RPMI8226 (cell line): Measurements from ENCODE around the gene DCDC1.

Experiments used
- DNase-seq: peaks from one replicate; pipeline ENCODE4 v3.0.0-alpha.2; 2015

The DCDC1 gene

DNA sequence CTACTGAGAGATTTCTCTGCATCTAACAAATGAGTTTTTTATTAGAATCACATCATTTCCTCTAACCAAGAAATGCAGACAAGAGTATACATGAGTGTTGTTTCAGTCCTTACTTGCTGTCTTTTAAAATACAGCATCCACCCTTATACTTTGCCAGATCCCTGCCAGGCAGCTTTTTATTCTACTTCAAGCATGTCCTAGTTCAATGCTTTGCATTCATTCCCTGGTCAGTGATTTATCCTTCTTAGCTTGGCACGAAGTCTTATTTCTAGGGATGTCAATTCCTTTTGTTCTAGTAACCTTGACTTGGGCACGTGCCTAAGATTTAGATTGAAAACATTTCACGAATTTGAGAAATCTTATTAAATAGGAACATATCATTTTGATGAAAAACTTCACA lies 476.2 kb downstream of the DCDC1 start:
- no peak for DNase-seq

DNA sequence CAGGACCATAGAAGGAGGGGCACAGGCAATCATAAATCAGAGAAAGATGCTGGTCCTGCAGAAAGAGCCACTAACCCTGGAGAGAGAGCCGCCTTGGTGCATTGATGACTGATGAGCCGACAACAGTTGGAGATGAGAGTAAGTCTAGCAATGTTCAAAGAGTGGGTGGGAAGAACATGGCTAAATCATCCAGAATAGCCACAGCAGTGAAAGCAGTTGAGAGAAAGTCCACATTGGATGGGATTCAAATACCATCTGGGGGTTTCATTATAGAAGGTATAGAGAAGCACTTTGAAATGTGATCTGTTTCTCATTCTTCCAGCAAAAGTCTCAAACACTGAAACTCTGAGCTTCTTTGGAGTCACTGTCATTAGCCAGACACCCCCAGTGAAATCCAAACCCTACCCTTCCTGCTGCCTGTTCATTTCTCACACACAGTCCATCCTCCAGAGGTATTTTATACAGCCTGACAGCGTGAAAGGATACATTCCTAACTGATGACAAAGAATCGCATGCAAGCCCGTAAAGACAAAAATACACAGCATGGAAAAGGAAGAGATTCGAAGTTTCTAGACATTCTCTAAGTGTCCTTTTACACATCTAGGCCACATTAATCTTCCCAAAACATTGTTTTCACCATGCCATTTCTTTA lies 480.3 kb downstream of the DCDC1 start:
- no peak for DNase-seq

DNA sequence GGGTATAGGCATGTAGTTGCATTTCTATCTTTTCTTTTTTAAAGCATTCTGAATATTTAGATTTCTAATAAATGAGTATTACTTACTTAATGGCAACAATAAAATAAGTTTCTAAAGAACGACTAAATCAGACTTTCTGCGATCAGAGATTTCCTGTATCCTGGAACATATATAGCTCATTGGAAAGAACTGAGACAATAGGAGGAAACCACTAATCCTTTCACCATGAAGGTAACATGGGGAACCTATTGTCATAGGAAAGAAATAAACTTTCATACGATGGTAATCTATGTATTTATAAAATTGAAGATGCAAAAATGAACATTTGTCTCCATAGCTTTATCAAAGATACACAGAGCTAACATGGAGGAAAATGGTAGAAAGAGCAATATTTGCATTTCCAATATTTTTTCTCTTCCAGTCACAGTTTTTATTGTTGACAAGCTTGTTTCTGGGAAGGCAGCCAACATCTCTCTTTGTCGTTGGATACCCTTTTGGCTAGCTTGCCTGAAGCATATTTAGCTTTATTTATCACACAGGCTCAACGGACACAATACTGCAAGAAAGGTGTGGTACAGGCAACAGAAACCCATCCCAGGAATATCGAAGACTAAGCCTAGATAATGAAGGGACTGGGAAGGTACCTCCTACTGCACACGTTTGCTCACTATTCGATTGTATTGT lies 490.1 kb downstream of the DCDC1 start:
- DNase-seq, result no peak

DNA sequence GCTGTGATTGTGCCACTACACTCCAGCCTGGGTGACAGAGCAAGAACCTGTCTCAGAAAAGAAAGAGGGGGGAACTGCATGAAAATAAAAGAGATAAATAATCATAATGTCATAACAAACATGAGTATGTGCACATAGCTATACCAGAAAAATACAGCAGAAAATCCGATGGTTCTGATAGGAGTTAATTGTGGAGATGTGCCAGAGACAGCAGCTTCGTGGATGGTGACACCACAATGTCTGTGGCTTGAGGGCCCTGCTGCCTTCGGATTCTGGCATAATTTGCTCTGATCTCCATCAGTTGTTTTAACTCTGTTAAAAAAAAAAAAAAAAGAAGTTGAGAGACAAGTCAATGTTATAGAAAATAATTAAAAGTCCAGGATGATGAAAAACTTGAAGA lies 491.1 kb downstream of the DCDC1 start:
- no peak for DNase-seq

DNA sequence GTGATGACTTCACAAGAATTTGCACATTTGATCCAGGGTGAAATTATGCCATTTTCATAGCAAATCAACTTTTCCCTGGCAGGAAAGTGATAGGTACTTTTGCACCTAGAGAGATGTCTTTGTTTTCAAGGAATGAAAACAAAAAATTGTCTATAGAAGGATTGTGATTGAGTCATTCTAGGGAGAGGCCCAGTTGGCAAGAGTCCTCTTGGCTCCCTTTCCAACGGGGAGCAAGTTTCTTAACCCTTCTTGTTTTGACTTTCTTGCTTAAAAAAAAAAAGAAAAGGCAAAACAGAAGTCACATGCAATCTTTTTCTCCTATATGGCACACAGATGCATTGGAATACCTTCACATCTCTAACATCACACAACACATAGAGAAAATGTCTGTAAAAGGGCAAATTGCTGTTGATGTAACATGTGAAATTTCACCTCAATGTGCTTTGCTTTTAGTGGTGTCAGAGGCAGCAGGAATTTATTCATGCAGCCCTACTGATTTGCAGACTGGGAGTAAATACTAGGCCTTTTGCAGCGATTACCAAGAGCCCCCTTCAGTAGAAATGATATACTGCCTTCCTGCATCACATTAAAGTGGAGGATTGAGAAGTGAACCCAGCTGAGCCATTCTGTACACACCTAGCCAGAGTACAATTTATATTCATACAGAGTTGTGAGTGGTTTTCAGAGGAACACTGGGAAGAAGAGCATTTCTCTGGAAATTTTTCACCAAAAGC lies 492.7 kb downstream of the DCDC1 start:
- DNase-seq, result no peak

DNA sequence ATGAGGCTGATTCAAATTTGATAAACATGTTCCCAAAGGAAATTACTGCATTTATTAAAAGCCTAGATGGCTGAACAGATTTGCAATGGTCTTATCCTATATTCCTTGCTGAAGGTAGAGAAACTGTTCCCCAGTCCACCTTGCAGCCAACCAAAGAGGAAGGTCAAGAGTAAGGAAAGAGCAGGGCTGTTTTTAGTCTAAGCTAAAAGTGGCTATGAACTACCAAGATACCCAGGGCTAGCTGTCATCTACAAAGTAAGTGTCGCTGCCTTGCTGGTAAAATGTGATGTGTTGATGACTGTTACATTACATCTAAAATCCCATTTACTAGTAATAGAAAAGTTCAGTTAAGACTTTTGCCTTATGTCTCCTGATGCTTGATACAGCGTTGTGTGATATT lies 493.3 kb downstream of the DCDC1 start:
- DNase-seq, result no peak

DNA sequence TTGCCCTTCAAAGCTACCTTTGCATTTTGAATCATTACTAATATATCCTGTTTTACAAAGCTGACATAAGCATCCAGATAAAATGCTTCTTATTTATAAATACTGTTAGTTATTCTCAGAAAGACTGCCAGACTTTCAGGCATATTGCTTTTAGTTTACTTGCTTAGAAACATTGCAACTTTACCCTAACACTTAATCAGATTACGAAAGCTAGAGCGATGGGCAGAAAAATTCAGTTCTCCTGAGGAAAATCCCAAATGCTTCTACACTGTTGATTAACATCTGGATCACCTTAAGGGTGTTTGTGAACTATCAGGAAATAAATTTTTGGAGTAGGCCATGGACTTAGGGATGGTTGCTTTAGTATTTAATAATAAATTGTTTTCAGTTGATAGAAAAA lies 493.7 kb downstream of the DCDC1 start:
- DNase-seq, result no peak

DNA sequence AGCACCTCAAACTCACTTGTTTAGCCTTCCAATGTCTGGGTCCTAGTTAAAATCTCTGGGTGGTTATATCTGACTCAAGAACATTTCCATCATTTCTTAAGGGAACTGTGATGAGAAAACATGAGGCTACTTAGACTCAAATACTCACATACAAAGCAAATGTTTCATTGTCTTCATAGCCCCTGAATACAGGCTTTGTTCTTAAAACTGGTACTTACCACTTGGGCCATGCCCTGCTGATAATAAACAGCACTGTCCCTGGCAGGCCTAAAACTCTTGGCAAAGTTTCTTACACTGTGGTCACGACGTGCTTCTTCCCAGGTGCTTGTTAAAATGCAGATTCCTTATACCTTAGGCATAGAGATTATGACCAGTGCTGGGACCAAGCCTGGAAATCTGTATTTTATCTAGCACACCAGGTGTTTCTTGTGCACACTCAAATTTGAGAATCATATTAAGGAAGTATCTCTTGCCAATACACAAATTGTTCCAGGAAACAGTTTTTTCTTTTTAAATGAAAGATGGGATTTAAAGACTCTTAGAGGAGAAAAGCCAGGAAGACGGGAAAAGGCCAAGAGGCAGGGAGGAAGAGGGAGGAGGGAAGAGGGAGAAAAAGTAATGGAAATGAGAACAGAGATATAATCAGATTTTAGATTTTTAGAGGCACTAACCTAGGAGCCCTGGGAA lies 495.5 kb downstream of the DCDC1 start:
- DNase-seq, result no peak

DNA sequence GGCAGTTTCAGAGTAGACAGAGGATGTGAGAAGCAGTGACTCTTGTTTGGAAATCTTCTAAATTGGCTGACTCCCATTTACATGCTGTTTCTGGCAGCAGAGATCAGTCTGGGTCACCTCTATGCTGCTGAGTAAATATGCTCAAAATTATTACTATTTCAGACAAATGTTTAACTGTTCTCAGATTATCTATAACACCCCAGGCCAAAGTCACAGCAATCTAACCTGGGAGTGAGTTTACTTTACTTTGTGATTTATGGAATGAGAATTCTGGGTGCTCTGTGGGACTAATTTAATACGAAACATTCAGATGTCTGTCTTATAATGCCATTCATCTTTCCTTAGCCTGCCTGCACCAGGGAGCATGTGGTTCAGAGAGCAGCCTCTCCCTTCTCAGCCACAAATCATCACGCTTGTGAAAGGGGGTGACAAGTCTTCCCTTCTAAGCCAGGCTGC lies 500.9 kb downstream of the DCDC1 start:
- no peak for DNase-seq

DNA sequence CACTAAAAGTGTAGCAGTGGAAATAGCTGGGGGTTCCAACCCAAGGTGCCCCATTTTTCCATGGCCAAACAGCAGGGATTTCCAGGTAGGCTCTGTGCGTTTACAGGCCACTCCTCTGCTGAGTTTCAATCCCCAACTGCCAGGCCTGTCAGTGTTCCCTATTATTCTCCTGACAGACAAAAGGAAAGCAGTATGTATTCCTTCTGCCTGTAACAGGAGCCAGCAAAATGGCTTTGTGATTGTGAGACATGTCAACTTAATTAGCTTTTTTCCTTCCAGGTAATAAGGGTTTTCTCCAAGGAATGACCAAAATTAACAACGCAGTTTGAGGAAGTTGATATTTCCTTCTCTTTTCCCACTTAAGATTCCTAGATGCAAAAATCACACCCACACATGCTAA lies 506.3 kb downstream of the DCDC1 start:
- DNase-seq, result no peak

DNA sequence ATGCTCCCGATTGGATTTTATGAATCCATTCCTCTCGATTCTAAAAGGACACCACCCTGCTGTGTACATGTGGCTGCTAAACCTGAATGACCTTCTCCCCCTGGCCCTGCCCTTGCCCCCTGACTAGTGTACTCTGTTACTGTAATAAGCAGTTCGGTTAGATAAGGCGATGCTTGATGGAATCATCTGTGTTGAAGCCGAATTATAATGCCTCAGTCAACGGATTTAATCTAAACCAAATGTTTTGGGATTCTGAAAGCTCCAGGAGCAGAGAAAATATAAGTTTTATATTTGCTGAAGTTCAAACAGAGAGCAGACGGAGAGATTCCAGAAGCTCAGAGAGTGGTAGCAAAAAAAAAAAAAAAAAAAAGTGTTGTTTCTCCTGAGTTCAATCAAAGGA lies 508.0 kb downstream of the DCDC1 start:
- no peak for DNase-seq

DNA sequence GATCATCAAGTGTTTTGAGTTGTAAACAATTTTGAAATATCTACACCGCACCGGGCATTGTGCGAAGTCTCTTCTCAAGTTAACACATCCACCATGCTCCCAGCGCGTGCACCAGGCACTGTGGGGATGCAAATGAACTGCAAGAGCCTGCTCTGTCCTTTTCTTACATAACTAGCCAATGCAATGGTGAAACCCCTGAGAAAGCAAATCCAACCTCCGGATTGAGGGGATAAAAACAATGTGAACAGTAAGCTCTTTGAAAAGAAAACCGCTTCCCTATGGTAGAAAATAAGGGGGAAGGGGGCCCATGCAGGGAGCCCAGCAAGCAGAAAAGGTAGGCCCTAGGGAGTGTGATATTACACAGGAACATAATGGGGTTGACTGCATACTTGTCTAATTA lies 508.5 kb downstream of the DCDC1 start:
- no peak for DNase-seq

DNA sequence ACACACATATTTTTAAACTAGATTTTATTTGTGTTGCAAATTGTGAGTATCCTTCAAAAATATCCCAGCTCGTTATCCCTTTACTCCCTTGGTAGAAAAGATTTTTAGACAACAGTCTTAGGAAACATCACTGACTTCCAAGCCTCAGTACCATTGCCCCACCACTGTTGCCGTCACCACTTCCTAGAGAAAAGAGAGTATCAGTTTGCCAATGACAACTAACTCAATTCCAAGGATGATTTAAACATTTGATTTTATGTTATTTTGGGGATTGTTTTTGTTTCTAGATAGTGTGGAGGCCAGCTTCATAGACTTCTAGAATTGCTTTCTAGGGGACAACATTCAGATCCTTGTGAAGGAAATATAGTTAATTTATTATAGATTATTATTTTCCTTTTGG lies 509.4 kb downstream of the DCDC1 start:
- no peak for DNase-seq

DNA sequence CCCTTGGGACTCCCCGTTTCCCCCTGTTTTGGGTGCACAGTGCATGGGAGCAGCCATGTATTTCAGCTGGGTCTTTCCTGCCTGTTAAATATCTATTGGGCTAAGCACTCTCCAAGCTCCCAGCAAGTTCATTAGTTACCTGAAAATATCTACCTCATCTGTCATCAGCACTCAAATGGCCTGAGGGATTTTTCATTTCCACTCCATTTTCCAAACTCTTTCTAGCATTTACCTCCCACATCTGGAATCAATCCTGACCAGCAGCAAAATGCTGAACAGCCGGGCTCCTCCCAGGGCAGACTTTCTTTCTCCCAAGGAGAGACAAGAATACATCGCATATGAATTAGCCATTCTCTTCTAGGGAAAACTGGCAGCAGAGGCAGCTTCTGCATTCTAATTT lies 509.9 kb downstream of the DCDC1 start:
- DNase-seq, result no peak

DNA sequence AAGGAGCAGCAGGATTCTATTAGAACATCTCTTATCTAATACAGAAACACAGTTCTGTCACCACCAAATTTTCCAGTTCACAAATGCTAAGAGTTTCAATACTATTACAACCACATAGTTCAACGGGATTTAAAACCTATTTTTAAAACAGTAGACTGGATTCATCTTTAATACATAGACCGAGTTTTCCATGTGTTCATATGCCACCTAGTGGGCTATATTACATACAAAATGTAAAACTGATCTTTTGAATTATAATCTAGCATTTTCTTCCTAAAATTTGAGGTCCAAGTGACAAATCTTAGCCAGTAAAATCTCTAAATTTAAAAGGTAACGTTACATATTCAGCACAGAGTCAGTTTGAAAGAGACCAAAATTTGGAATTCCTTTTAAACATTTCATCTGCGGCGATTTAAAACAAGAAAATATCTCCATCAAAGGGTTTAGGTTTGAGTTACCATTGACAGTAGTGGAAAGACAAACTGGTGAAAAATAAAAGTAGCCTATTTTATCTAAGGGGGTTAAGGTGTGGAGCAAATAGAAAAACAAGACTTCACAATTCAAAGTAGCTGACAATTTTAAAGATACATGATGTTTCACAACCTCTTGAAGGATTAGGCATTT lies 514.0 kb downstream of the DCDC1 start:
- DNase-seq, result no peak

DNA sequence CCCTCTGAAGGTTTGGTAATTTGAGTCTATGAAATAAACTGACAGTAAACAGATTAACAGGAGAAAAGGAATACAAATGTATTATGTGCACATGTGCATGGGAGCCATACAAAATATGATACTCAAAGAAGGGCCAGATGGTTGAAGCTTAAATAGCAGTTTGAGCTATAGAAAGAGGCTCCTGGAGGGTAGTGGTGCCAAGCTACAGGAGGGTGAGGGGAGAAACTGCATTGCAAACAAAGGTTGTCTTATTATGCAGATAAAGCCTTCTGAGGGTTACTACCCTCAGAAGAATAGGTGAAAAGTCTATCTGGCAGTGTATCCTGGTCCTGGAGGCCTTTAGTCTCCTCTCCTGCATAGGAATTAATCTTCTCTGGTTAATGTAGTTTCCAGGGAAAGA lies 516.1 kb downstream of the DCDC1 start:
- no peak for DNase-seq

DNA sequence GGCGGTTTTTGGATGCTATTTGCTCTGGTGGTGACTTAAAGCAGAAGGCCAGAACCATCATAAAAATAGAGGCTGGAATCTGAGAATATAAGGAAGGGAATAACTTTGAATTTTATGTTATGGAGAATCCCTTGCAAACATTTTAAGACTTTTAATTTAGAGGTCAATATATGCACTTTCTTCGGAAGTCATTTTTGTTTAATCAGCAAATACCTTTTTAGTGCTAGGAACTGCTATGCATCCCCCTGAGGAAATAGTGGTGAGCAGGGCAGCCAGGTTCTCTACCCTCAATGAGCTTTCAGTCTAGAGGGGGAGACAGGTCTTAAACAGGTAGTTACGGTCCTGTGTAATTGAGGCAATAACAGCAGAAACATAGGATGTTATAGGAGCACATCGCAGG lies 516.9 kb downstream of the DCDC1 start:
- no peak for DNase-seq

DNA sequence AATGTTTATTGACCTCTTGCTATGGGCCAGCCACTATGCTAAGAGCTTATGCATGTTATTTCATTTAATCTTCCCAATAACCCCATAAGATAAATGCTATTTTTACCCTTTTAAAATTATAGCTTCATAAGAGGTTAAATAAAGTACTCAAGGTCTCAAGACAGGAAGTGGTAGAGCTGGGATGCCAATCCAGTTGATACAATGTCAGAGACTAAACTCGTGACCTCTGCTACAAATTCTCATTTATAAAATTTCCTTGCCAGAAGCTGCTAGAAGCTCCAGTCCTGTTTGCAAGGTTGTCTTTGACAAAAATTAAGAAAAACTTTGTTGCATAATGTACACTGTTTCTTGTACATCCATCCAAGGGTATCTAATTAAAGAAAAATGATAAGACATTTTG lies 517.4 kb downstream of the DCDC1 start:
- DNase-seq, result no peak

DNA sequence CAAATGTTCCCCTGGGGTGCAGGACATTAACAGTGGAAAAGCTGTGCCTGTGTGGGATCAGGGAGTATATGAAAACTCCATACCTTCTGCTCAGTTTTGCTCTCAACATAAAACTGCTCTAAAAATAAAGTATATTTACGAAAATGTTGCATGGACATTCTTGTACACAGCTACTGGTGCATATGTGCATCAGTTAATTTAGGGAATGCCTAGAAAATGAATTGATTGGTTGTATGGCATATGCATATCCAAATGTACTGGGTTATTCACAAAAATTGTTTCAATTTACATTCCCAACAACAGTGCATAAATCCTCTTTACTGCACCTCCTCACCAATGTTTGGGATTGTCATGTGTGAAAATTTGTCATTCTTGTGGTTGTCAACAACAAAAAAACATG lies 532.3 kb downstream of the DCDC1 start:
- DNase-seq, result no peak

DNA sequence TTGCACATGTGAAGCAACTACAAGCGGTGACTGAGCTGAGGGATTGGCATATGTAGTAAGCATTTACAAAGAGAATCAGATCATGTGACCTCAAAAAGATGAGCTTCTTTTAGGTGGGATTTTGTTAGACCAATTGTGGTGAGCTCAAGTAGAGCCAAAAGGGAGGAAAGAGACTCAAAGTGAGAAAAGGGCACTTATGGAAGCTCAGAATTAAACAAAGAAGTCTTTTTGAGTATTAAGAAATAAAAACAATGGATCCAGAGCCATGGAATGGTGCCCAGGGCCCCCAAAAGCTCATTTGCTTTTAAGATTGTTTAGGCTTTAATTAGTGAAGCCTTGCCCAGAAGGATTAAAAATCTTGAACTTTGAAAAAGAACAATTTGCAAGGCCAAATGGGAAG lies 536.7 kb downstream of the DCDC1 start:
- DNase-seq, result no peak

DNA sequence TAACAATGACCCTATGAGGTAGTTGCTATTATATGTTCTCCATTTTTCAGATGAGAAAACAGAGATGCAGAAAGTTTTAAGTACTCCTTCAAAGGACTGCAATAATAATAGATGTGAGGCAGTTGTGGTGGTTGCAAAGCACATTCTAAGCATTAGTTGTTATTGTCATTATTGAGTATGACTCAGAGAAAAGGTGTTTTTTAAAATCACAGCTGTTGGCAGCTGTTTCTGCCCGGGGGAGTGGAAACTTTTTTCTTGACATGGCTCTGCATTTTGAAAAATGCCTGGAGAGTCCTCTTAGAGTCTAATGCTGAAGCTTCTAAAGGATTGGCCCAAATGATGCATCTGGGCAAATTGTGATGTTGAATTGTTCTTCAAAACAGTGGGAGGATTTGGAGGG lies 538.9 kb downstream of the DCDC1 start:
- DNase-seq, result no peak

DNA sequence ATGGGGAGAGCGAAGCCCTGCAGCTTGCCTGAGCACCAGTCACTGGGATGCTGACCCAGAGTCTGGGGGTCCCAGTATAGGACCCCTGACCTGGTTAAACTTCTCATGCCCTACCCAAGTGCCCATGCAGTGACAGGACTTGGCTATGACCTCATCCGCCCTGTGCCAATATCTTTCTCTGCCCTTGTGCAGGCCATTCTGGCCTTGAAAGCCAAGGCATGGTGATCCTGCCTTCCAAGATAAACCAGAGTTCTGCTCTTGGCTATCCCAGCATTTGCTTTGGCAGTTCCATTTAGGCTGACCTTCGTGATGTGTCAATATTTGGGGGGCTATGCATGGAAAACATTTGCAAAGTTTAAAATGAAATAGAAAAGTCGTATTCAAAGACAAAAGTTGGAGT lies 542.6 kb downstream of the DCDC1 start:
- DNase-seq, result no peak

DNA sequence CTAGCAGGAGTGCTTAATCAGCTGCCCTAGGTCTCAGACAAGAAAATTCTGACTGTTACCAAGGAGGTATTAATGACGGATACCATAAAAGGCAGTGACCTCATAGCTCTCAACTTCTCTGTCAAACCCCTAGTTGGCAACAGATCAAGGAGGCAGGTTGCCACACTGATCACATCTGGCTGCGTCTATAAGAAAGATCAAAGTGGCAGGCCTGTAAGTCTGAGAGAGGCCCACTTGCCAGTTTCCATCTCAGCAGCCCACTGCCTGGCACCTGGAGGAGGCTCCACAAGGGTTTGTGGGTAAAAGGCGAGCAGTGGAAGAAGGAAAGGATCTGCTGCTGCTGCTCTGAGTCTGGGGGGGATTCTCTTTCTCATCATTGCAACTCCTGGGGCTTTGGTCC lies 543.8 kb downstream of the DCDC1 start:
- no peak for DNase-seq
